ENCODE results near the gene HOXD3. TPM values are rescaled to one million over a fixed set of nuclear protein-coding genes. Genes with fewer than 3 reads are reported as not detected.

Gene HOXD3
- polyA plus RNA-seq, 1 of the 3 experiments (the other 2 are of a cell fraction) = 0.81 TPM

- Histone ChIP-seq H3K4me2 (no peak overlapping the region), H3F3A (replicated peaks; ENCODE audit: insufficient read depth) (no peaks in the 10 kb centered on the region), H3K27ac (ENCODE audit: low read depth in 2 of 2, low read length in 1 of 2) (no peak overlapping the region), H3K9me2 (no peaks in the 10 kb centered on the region), H3K4me1 (ENCODE audit: control insufficient read depth in 1 of 2, insufficient read depth in 2 of 2, low read depth in 1 of 2, low read length in 1 of 2) (peaks cover 0 to 8% of the 10 kb centered on the region in 2 experiments; a peak in 1 of 4 replicates), H2AFZ (ENCODE audit: low read depth) (no peak overlapping the region), H3K79me2 (ENCODE audit: insufficient read depth) (no peaks in the 10 kb centered on the region), H3K36me3 (replicated peaks in 1 of 2; ENCODE audit: control insufficient read depth in 1 of 2, insufficient read depth in 2 of 2, low read length in 1 of 2) (peaks cover 0 to 27% of the 10 kb centered on the region in 2 experiments), H3K9me3 (no peaks in the 10 kb centered on the region), H4K20me1 (ENCODE audit: insufficient read depth) (no peaks in the 10 kb centered on the region), H3K27me3 (ENCODE audit: insufficient read depth) (no peaks in the 10 kb centered on the region), H3K4me3 (ENCODE audit: low read depth in 2 of 2, low read length in 1 of 2) (no peak overlapping the region), H3K9ac (no peak overlapping the region)
- ChIA-PET POLR2A (no interaction called here), CTCF (interaction anchor here (0.7 to 4.4 kb wide), 4 partner anchors 11 to 404 kb away, joined by 3 to 24 read pairs (median 4); no protein-coding TSS in a partner anchor)
- DNase-seq = no peak
- 97% methylated on average over 7 of the region's 14 CpGs for WGBS (ENCODE audit: low lambda C conversion rate)
- TF ChIP-seq NFIC (IDR thresholded peaks at IDR 0.05; ENCODE audit: borderline replicate concordance) (no peak), CHD2 (IDR thresholded peaks at IDR 0.05; ENCODE audit: low read length, partially characterized antibody) (no peak), RXRA (IDR thresholded peaks at IDR 0.05; ENCODE audit: borderline replicate concordance, low read depth) (no peak), MEF2A (IDR thresholded peaks at IDR 0.05; ENCODE audit: borderline replicate concordance, low read depth) (no peak), TAF1 (IDR thresholded peaks at IDR 0.05; ENCODE audit: borderline replicate concordance, low read depth, low read length) (no peak)
Observed at GRCh38 chr2:176150584-176151441, 6.3 kb upstream of the HOXD3 start.

DNA sequence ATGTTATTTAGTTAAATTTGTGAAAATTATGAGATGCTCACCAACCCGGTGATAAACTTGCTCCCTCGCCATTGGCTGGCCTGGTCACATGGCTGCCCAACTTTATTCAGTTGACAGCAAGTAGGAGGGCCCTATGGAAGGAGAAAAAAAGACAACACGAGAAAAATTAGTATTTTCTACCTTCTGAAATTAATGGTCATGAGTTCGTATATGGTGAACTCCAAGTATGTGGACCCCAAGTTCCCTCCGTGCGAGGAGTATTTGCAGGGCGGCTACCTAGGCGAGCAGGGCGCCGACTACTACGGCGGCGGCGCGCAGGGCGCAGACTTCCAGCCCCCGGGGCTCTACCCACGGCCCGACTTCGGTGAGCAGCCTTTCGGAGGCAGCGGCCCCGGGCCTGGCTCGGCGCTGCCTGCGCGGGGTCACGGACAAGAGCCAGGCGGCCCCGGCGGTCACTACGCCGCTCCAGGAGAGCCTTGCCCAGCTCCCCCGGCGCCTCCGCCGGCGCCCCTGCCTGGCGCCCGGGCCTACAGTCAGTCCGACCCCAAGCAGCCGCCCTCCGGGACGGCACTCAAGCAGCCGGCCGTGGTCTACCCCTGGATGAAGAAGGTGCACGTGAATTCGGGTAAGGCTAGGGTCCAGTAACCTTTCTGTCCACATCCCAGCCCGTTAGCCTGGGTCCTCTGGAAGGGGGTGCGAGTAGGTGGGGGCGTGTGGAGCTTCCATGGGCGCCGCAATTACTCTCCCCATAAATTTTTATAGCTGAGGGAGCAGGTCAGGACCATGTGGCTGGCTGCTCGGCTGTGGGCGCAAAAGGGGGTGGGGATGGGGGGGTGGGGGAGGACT lies 5.4 kb upstream of the HOXD3 start, which contains the start of gene HOXD4:
HOXD4 (plus strand) TSS at position 109 of the 846 bp plus-strand sequence; CDS start at position 193, 84 bp downstream.
- WGBS (ENCODE audit: low lambda C conversion rate) = 95% methylated on average over 42 of the region's 55 CpGs
- Histone ChIP-seq H3K27me3 (ENCODE audit: insufficient read depth) (no peaks in the 10 kb centered on the region), H3K79me2 (ENCODE audit: insufficient read depth) (no peaks in the 10 kb centered on the region), H3K9me3 (no peaks in the 10 kb centered on the region), H3K4me2 (no peak within 1 kb of the TSS), H3K36me3 (replicated peaks in 1 of 2; ENCODE audit: control insufficient read depth in 1 of 2, insufficient read depth in 2 of 2, low read length in 1 of 2) (peaks cover 0 to 27% of the 10 kb centered on the region in 2 experiments), H2AFZ (ENCODE audit: low read depth) (no peak within 1 kb of the TSS), H4K20me1 (ENCODE audit: insufficient read depth) (no peaks in the 10 kb centered on the region), H3K27ac (ENCODE audit: low read depth in 2 of 2, low read length in 1 of 2) (no peak within 1 kb of the TSS), H3K4me3 (ENCODE audit: low read depth in 2 of 2, low read length in 1 of 2) (no peak within 1 kb of the TSS), H3F3A (replicated peaks; ENCODE audit: insufficient read depth) (no peaks in the 10 kb centered on the region), H3K9ac (no peak within 1 kb of the TSS), H3K4me1 (ENCODE audit: control insufficient read depth in 1 of 2, insufficient read depth in 2 of 2, low read depth in 1 of 2, low read length in 1 of 2) (peaks cover 0 to 11% of the 10 kb centered on the region in 2 experiments; a peak in 1 of 4 replicates), H3K9me2 (no peaks in the 10 kb centered on the region)
- no peak for TF ChIP-seq RFX5 (IDR thresholded peaks at IDR 0.05; ENCODE audit: low read length)
- TF ChIP-seq, protein P1, sequence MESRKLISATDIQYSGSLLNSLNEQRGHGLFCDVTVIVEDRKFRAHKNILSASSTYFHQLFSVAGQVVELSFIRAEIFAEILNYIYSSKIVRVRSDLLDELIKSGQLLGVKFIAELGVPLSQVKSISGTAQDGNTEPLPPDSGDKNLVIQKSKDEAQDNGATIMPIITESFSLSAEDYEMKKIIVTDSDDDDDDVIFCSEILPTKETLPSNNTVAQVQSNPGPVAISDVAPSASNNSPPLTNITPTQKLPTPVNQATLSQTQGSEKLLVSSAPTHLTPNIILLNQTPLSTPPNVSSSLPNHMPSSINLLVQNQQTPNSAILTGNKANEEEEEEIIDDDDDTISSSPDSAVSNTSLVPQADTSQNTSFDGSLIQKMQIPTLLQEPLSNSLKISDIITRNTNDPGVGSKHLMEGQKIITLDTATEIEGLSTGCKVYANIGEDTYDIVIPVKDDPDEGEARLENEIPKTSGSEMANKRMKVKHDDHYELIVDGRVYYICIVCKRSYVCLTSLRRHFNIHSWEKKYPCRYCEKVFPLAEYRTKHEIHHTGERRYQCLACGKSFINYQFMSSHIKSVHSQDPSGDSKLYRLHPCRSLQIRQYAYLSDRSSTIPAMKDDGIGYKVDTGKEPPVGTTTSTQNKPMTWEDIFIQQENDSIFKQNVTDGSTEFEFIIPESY (IDR thresholded peaks at IDR 0.05; ENCODE audit: borderline replicate concordance, low read depth) = no peak
- TF ChIP-seq RAD21 (IDR thresholded peaks at IDR 0.05; ENCODE audit: low read length) = no peak
- TF ChIP-seq MAX (IDR thresholded peaks at IDR 0.05; ENCODE audit: low read depth) = no peak
- TF ChIP-seq MXI1 (IDR thresholded peaks at IDR 0.05; ENCODE audit: low read depth, low read length) = no peak
- no peak for TF ChIP-seq JUND (IDR thresholded peaks at IDR 0.05)
- TF ChIP-seq CTCF (IDR thresholded peaks at IDR 0.05) = no peak
- TF ChIP-seq FOSL2 (IDR thresholded peaks at IDR 0.05; ENCODE audit: borderline replicate concordance, low read depth) = no peak
- TF ChIP-seq RXRA (IDR thresholded peaks at IDR 0.05; ENCODE audit: borderline replicate concordance, low read depth) = no peak
- no peak for TF ChIP-seq MEF2A (IDR thresholded peaks at IDR 0.05; ENCODE audit: borderline replicate concordance, low read depth)
- no peak for TF ChIP-seq TEAD4 (IDR thresholded peaks at IDR 0.05; ENCODE audit: borderline replicate concordance, insufficient read depth)
- no peak for TF ChIP-seq FOXM1 (IDR thresholded peaks at IDR 0.05; ENCODE audit: low read depth)
- TF ChIP-seq NFIC (IDR thresholded peaks at IDR 0.05; ENCODE audit: borderline replicate concordance) = no peak
- TF ChIP-seq FOXJ3 (CRISPR knock-in tag; IDR thresholded peaks at IDR 0.05) = no peak
- TF ChIP-seq, protein P2, sequence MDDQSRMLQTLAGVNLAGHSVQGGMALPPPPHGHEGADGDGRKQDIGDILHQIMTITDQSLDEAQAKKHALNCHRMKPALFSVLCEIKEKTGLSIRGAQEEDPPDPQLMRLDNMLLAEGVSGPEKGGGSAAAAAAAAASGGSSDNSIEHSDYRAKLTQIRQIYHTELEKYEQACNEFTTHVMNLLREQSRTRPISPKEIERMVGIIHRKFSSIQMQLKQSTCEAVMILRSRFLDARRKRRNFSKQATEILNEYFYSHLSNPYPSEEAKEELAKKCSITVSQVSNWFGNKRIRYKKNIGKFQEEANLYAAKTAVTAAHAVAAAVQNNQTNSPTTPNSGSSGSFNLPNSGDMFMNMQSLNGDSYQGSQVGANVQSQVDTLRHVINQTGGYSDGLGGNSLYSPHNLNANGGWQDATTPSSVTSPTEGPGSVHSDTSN (IDR thresholded peaks at IDR 0.05) = no peak
- no peak for TF ChIP-seq GATA2 (CRISPR knock-in tag; IDR thresholded peaks at IDR 0.05)
- TF ChIP-seq TCF12 (IDR thresholded peaks at IDR 0.05) = no peak
- TF ChIP-seq SMC3 (IDR thresholded peaks at IDR 0.05; ENCODE audit: low read depth, low read length) = no peak
- no peak for TF ChIP-seq NRF1 (IDR thresholded peaks at IDR 0.05; ENCODE audit: low read depth, low read length)
- ChIA-PET CTCF (interaction anchor here (0.9 to 4.4 kb wide), 3 partner anchors 12 to 403 kb away, joined by 3 to 24 read pairs (median 5); no protein-coding TSS in a partner anchor), POLR2A (no interaction called here)
- DNase-seq = no peak
